GM23248 (cell line): ENCODE data around the gene NPR2.

ENCODE experiments used
- EZH2 ChIP-seq: fragments of 200-600 bp; sonication (generic); IDR thresholded peaks from 2 replicates; pipeline ENCODE4 v1.6.1; 2018; ENCODE audit warnings: antibody characterized with exemption, mild to moderate bottlenecking; ENCODE audit not compliant: insufficient read depth, poor library complexity, severe bottlenecking
- EZH2phosphoT487 ChIP-seq: fragments of 200-600 bp; sonication (generic); IDR thresholded peaks from 2 replicates; pipeline ENCODE4 v1.6.1; 2018; ENCODE audit warnings: antibody characterized with exemption, moderate library complexity, mild to moderate bottlenecking, low read depth; ENCODE audit not compliant: insufficient read depth

DNA sequence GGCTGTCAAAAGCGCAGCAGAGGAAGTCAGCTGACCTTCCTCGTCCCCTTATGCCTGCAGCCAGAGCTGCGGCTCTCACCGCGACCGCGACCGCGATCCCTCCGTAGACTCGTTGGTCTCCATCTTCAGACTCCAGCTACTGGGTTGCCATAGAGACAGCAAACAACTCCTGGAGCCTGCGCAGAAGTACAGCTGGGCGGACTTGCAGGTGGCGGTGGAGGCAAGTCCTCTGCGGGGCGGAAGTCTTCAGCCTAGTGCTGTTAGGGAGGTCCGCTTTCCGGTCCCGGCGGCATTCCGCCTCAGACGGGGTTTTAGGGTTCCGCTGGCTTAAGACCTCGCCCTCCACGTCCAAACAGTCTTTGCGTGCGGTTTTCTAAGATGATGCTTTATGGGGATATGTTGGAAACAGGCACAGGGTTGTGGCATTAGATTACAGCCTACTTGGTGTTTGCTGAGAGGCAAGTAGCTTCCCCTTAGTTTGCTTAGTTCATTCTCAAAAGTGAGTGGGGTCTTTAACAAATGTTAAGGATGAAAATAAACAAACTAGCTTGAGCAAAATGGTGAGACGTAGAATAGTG lies 20.7 kb downstream of the NPR2 start, which contains the start of gene SPAG8:
- TF ChIP-seq EZH2phosphoT487, result no peak
- TF ChIP-seq EZH2, result no peak
